ENCODE measurements around the gene RCAN1.

Gene RCAN1

DNA sequence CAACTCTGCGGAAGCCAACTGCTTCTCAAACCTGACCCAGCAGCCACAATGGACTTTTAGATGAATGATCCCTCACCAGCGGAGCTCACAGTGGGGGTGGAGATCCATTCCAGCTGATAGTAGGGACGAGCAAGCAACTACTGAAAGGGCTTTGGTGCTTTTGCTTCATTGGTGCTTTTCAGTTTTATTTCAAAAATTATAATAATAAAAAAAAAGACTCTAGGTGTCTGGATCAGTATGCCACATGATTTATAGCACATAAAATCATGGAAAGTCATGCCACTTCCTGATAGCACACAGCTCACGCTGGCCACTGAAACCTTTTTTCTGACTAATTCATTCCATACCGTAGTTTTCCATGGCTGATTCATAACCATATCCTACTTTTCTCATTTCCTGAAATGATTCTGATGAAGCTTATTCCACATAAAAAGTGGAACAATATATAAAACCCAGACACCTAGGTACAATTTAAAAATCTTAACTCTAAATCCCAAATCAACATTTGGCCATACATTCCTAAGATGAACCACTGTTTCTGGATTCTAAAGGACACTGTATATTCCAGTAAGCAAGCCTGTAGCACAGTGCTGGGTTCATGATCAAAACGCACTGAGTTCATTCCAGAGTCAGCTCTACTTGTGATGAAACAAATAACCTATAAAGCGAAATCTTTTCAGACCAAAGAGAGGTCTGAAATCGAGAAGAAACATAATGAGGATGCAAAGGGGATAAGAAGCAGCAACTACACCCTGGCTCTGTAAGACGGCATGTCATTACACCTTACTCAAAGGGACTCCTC is 61.6 kb downstream of the RCAN1 start:
- no peak for DNase-seq (ENCODE audit: low spot score)
- Histone ChIP-seq H3K4me3 (no peak overlapping the region), H3K27ac (peak overlapping the region in 1 of 2 donors; percentile 56)
- TF ChIP-seq, protein P1, sequence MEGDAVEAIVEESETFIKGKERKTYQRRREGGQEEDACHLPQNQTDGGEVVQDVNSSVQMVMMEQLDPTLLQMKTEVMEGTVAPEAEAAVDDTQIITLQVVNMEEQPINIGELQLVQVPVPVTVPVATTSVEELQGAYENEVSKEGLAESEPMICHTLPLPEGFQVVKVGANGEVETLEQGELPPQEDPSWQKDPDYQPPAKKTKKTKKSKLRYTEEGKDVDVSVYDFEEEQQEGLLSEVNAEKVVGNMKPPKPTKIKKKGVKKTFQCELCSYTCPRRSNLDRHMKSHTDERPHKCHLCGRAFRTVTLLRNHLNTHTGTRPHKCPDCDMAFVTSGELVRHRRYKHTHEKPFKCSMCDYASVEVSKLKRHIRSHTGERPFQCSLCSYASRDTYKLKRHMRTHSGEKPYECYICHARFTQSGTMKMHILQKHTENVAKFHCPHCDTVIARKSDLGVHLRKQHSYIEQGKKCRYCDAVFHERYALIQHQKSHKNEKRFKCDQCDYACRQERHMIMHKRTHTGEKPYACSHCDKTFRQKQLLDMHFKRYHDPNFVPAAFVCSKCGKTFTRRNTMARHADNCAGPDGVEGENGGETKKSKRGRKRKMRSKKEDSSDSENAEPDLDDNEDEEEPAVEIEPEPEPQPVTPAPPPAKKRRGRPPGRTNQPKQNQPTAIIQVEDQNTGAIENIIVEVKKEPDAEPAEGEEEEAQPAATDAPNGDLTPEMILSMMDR (IDR thresholded peaks at IDR 0.05): no peak

DNA sequence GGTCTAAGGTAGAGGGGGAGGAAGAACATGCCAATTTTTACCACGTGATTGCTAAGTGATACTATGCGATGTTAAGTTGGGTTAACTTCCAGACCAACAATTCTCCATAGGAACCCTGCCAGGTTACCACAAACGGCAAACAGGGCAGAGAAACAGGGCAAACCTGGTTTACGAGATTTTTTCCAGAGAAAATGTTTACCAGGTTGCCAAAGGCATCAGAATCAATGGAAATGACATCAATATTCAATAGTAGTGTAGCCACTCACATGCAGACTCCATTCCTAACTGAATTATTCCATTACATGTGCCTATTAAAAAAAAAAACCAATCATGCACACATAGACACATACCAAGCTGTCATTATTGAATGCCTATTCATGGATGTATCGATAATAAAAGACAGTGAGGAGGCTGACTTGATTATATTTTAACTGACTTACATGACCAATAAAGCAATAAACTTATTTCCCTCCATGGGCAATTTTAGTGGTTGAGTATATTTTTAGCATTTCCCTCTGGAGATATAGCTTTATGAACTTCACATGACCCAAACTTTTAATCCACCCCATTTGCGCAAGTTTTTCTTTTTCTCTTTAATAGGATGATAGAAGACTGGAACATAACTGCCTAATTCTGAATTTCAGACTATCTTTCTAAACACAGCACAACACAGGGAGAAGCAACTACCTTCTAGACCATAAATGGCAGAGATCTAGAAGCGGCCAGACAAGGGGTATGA is 62.4 kb downstream of the RCAN1 start:
- no peak overlapping the region for H3K4me3 ChIP-seq
- H3K27ac ChIP-seq: peak overlapping the region in 1 of 2 donors; percentile 56
- DNase-seq (ENCODE audit: low spot score): no peak
- TF ChIP-seq, protein P1 (IDR thresholded peaks at IDR 0.05): no peak

DNA sequence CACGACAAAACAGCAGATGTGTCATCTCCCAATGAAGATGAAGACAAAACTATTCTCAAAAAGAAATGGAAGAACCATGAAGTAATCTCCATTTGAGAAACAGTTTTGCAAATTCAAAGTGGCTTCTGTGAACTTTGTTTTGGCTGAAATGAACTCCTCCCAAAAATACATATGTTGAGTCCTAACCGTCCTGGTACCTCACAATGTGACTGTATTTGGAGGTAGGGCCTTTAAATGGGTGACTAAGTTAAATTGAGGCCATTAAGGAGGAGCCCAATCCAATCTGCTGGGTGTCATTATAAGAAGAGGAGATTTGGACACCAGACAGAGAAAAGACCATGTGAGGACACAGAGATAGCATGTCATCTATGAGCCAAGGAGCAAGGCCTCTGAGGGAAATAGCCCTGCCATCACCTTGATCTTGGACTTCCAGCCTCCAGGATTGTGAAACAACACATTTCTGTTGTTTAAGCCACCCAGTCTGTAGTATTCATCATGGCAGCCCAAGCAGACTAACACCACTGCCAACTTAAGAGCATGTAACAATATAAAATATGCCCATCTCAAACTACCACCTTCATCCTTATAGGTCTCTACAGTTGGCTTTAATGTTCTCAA is 64.6 kb downstream of the RCAN1 start:
- Histone ChIP-seq H3K27ac (no peak overlapping the region), H3K4me3 (no peak overlapping the region)
- DNase-seq (ENCODE audit: low spot score): no peak
- TF ChIP-seq, protein P1 (IDR thresholded peaks at IDR 0.05): no peak

DNA sequence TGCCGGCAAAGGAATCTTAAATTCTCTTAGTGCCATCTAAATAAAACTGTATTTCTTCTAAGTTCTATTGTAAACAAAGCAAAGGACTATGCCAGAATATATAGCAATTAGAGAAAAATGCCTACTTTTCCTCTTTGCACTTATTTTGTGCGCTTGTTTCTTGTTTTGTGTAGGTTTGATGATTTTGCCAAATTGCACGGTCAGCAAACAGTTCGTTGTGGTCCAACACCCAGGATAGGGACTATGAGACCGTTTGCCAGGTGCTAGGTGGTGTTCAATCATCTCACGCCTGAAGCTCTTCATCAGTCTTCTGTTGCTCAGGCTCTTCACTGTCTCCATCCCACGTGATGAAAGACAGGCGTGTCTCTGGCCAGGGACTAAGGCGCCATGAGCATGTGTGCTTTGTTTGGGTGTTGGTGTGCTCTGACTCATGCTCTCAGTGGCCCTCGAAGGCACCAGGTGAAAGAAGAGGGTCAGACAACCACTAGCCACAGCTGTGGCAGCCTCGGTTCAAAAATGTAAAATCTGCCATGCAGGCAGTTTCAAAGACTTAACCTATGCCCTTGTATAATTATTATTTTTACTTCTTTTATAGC is 66.0 kb downstream of the RCAN1 start:
- no peak for DNase-seq (ENCODE audit: low spot score)
- H3K4me3 ChIP-seq: no peak overlapping the region
- TF ChIP-seq, protein P1 (IDR thresholded peaks at IDR 0.05): no peak
- H3K27ac ChIP-seq: no peak overlapping the region

DNA sequence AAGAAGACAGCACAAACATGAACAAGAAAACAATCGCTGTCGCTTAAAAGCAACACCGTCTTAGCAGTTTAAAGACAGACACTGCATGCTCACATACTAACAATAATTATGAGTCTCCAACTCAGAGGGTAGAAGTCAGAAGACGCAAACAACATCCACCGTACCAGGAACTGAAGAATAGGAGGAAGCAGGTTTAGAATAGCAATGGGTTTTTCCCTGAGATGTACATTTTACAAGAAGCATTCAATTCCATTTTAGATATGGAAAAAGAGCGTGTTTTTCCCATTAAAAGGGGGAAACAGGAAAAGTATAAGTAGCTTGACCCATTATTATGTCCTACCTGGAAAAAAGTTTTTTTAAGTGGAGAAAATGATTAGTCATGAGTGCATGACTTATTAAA is 68.4 kb downstream of the RCAN1 start:
- no peak for DNase-seq (ENCODE audit: low spot score)
- Histone ChIP-seq H3K27ac (peak overlapping the region in 1 of 2 donors; percentile 2), H3K4me3 (no peak overlapping the region)
- TF ChIP-seq, protein P1 (IDR thresholded peaks at IDR 0.05): no peak

DNA sequence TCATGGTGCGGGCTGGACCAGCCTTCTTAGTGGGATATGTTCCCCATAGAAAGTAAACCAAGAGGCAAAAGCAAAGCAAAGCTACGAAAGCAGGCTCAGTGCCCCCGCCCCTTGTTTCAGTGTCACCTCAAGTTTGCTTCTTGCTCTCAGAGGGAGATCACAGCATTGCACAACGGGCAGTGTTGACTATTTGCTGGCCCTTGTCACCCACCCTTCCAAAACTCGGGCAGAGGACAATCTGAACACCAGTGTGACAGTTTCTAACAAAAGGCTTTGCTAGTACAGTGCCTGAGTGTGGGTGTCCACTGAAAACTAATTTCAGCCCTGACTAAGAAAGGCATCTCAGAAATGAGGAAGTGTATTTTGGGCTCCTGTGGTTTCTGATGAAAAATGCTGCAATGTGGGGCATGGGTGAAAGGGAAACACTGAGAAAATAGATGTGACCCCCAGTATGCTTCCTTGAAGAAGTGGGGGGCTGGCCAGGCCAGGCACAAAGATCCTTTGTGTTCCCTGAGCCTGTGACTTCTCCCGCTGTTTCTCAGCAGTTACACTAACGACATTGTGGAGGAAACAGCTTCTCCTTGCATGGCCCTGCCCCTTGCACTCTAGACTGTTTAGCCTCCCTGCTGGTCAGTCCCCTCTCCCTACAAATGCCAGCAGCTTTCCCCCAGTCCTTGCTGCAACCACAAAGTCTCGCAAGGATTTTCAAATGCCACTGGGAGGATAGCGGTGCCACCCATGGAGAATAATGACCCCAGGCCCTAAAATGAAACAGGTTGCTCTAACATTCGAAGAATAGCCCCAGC is 69.6 kb downstream of the RCAN1 start:
- no peak for DNase-seq (ENCODE audit: low spot score)
- Histone ChIP-seq H3K4me3 (peak overlapping the region; percentile 54), H3K27ac (peak overlapping the region; percentile 58 to 88)
- TF ChIP-seq, protein P1 (IDR thresholded peaks at IDR 0.05): no peak

Measured in coronary artery (tissue), 2 donors.